CD4-positive, alpha-beta T cell treated with Interleukin-15 for 4 hours (primary cell): ENCODE data around the gene UBE2V1.

Source experiments
- DNase-seq: peaks from one replicate; pipeline ENCODE4 v3.0.0-alpha.2; 2020; ENCODE audit warnings: low spot score

Gene UBE2V1

DNA sequence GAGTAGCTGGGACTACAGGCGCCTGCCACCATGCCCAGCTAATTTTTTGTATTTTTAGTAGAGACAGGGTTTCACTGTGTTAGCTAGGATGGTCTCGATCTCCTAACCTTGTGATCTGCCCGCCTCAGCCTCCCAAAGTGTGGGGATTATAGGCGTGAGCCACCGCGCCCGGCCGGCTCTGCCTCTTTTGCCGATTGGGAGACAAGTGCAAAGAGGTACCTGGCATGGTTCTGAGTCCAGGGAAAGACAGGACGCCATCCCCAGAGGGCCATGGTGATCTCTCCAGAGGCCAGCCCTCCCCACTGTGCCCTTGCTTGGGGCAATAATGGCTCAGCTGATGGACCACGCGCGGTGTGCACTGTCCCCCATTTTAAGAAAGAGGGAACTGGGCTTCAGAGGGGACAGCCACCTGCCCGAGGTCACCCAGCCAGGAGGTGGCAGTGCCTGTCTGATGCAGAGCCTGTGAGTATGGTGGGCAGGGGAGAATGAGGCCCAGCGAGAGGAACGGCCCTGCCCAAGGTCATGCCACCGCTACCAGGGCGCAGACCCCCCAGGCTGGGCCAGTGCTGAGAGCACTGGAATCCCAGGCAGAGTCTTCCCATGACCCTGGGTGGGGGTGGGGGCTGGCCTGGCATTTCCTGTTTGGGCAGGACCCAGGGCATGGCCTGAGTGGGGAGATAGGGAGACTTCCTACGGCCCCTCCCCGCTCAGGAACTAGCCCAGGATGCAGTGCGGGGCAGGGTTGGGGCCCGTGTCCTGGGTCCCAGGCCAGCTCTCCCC is 69.2 kb downstream of the UBE2V1 start:
- no peak for DNase-seq

DNA sequence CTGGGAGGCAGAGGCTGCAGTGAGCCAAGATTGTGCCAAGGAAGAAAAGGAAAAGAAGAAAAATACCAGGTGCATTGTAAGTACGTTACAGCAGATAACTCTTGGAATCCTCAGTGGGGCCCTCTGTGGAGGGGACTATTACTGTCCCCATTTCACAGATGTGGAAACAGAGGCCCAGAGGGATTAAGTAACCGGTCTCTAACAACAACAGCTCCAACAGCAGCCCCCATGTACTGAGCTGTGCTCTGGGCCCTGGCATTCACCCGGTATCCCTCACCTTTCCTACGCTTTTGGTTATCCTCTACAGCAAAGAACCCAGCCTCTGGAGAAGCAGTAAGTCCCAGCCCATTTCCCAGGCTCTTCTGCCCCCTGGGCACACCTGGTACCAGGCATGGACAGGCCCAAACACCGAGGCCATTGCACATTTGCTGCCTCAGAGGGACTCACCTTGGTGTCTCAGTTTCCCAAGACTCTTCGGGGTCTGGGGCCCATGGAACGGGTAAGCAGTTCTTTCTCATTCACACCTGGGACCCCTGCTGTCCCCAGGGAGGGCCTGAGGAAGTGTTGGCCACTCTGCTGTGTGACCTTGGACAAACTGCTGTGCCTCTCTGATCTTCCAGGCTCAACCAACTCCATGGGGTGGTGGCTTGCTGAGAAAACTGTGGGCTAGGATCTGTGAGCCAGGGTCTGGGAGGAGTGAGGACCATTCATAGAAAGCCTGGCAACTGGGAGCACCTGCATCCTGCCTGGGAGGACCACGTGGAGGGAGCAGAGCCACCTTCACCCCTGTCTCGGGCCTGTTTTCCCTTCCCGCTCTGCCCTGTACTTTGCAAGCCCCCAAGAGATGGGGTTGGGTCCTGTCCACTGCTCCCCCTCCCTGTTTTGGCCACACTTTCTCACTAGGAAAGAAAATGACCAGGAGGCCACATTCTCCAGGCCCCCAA is 70.3 kb downstream of the UBE2V1 start:
- DNase-seq: no peak

GRCh38 chr20:50041246-50041873 is 71.6 kb downstream of the UBE2V1 start:
- no peak for DNase-seq

DNA sequence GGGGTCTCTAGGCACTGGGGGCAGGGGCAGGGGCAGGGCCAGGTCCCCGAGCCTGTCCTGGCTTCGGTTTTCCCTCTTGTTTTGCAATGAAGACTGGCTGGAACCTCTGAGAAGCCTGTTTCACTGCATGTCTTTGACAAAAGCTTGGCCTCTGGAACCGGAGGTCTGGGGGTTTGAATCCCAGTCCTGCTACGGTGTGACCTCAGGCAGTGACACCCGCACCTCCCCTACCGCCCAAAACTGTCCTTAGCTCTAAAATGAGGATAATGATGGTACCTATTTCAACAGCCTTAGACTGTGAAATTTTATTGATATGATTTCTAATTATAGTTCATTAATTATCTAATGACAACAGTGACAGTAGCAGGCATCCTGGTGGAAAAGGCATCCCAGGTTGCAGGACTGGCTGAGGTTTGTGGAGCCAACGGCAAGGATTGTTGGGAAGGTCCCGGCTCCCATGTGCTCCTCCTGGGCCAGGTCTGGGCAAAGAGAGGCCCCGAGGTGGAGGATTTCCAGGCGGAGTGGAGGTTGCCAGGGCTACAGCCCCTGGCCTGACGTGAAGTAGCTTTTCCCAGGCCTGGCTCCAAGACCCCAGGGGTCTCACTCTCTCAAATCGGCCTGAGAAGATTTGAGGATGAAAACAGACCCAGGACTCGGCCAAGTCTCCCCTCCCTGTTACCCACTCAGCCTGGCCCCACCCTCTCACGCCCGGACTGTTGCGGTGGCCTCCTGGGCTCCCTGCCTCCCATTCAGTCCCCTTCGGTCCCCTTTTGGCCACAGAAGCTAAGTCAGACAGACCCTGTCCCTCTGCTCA is 72.3 kb downstream of the UBE2V1 start:
- DNase-seq: no peak

DNA sequence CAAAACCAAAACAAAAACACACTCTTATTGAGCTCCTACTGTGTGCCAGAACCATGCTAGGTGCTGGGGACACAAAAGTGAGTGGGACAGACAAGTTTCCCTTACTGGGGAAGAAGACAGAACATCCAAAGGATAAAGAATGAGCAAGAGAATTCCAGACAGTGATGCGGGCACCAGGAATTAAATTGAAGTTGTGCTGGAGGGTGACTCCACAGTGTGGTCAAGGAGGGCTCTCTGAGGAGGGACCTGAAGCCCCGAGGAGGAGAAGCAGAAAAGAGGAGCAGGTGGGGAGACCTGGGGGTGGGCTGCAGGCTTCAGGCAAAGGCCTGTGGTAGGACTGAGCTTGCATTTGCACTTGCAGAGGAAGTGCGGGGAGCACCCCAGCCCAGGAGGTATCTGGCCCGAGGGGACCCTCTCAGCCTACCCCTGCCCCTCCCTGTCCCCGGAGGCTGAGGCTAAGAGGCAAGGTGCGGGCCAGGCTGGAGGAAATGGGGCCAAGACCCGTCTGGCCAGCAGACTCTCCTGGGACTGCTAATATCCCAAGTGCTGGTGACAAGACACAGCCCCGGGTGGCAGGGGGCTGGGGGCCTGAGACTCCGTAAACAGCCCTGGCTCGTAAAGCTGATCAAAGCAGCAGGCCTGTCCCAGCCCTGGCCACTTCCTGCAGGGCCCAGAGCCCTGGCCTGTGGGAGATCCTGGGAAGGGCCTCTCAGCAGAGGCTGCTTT is 73.1 kb downstream of the UBE2V1 start:
- no peak for DNase-seq

GRCh38 chr20:50038574-50038991 is 74.4 kb downstream of the UBE2V1 start:
- no peak for DNase-seq

GRCh38 chr20:50038169-50038568 is 74.8 kb downstream of the UBE2V1 start:
- DNase-seq: no peak

DNA sequence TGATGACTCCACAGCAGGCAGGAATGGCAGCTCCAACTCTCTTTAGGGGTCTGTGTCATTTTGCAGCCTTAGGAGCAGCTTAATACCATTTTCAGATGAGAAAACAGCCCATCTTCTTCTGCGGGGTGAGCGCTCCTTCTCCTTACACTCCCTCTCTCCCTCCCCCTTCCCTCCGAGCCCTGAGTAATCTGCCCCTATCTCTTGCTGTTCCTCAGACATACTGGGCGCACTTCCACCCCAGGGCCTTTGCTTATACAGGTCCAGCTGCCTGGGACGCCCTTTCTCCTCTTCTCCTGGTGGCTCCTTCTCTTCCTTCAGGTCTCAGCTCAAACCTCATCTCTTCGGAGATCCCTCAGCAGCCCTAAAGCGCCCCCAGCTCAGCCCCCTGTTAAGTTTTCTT is 75.4 kb downstream of the UBE2V1 start:
- no peak for DNase-seq

- DNase-seq: no peak
These were observed 75.8 kb downstream of the UBE2V1 start for GRCh38 chr20:50037123-50037522.

DNA sequence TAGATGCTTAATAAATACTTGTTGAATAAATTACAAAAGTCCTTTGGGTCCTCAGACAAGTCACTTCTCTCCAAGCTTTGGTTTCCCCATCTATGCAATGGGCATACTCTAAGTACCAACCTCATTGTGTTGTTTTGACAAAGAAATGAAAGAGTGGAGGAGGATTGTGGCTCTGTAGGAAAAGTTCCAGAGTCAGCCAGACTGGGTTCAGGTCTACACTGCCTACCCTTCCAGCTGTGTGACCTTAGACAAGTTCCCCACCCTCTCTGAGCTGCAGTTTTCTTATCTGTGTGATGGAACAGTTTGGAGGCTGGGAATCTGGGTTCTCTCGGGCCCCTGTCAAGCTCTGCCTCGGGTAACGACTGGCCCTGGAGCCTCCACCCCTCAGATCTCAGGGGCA is 76.2 kb downstream of the UBE2V1 start:
- no peak for DNase-seq

- no peak for DNase-seq
These were observed 78.3 kb downstream of the UBE2V1 start for GRCh38 chr20:50034567-50035180.

DNA sequence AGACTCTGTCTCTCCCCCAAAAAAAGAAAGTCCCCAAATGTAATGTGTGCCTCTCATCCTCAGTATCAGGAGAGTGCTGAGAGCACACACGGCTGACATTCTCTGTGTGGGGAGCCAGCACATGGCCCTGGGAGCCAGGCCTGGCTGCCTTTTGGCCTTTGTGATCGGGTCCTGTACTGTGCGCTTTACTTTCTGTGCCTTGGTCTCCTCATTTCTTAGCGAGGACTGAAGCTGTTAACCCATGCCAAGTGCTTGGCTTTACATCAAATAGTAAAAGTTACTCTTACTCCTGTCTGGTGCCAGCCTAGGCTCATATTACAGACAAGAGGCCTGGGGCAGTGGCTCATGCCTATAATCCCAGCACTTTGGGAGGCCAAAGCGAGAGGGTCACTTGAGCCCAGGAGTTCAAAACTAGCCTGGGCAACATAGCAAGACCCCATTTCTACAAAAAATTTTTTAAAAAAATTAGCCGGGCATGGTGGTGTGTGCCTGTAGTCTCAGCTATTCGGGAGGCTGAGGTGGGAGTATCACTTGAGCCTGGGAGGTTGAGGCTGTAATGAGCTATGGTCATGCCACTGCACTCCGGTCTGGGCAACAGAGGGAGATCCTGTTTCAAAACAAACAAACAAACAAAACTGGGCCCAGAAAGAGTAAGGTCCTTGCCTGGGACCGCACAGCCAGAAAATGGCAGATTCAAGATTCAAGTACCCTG is 79.8 kb downstream of the UBE2V1 start:
- DNase-seq: no peak
